Measurements from ENCODE around the gene C17orf107.

C17orf107 gene

DNA sequence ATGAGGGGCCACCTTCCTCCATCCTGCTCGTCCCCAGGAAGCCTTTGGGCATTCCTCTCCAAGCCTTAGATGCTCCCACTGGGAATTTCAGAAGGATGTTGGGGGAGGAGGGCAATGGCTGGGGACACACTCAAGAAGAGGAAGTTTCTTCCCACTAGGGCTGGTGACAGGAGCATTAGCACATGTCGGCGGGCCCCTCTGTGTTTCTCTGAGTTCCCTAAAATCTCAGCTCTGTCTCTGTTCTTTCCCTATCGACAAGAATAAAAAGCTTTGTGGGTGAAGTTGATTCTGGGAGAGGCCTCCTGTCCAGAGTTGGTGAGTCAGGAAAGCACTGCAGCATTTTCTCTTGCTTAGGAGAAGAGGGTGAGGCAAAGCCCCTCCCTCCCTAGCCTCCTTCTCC is 19.7 kb upstream of the C17orf107 start:
- DNase-seq: no peak

GRCh38 chr17:4880857-4881256 is 18.5 kb upstream of the C17orf107 start:
- DNase-seq: no peak

DNA sequence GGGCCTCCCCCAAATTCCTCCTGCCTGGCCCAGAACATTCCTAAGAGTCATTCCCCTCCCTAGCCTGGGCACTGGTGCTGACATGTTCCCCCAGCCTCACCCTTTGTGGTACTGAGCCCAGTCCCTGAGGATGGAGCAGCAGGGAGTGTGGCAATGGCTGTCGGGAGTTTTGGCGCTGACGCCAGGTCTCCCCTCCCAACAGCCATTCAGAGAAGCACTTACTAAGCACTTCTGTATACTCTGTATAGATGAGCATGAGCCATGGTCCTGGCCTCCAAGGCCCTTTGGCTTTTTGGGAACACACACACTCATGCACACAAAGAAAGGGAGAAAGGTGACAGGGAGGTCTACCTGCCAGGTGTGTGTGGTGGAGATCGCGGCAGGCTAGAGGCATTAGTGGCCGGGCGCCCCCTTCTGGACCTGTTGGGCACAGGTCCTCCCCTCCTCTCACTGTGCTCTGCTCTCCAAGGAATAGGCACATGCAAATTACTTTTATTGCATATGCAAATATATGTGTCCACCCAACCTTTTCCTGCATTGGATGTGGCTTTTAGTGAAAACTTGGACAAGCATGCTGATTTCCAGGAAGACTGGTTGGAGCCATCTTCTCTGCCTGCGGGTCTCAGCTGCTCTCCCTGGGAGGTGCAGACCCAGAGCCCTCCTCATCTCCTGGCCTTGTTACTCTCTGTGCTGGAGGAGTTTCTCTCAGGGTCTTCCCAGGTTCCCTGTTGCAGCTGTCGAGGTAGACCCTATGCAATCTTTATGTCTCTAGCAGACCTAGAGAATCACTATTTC is 17.4 kb upstream of the C17orf107 start:
- peak; percentile 81 for DNase-seq

- DNase-seq: no peak
These were observed 14.8 kb upstream of the C17orf107 start for GRCh38 chr17:4884489-4884888.

GRCh38 chr17:4886830-4887229 is 12.5 kb upstream of the C17orf107 start:
- DNase-seq: no peak

DNA sequence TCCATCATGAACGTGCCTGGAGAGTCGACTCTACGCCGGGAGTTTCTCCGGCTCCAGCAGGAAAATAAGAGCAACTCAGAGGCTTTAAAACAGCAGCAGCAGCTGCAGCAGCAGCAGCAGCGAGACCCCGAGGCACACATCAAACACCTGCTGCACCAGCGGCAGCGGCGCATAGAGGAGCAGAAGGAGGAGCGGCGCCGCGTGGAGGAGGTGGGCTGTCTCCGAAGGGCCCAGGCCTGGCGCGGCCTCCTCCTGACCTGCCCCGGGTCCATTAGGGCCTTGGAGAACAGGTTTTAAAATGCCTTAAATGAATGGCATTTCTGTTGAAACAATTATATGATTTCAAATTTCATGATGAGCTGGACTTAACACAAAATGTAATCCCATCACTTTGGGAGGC is 11.8 kb upstream of the C17orf107 start:
- no peak for DNase-seq

- no peak for DNase-seq
These were observed 7.6 kb upstream of the C17orf107 start for GRCh38 chr17:4891411-4892410.

DNA sequence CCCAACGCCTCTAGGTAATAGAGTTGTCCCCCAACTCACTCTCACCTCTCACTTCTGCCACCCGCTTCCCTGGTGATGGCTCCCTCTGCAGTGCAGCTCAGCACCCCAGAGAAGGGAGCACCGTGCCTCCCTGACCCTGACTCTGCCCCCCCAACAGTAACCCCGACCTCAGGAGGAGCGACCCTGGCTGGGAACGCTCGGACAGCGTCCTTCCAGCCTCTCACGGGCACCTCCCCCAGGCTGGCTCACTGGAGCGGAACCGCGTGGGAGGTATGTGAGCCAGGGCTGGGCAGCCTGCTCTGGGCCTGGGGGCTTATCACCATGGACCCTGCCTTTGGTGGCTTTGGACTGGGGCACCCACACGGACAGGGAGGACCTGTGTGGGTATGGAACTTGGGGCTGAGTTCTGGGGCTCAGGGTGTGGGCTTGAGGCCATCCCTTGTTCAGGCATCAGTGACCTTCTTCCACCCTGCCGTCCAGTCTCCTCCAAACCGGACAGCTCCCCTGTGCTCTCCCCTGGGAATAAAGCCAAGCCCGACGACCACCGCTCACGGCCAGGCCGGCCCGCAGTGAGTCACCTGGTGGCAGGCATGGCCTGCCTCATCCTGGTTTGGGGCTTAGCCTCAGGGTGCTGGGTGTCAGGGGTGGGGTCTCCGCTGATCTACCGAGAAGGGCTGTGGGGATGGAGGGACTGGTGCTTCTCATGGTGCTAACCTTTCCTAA is 6.7 kb upstream of the C17orf107 start:
- DNase-seq: no peak

DNA sequence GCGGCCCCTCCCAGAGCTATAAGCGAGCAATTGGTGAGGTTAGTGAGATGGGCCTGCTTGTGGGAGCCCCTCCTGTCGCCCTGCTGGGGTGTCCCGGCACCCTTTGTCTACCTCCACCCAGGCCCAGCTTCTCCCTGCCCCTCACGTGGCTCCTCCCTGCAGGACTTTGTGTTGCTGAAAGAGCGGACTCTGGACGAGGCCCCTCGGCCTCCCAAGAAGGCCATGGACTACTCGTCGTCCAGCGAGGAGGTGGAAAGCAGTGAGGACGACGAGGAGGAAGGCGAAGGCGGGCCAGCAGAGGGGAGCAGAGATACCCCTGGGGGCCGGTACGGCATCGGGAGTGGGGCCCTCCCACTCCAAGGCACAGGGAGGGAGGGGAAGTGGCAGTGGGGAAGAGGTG is 6.1 kb upstream of the C17orf107 start:
- DNase-seq: no peak

GRCh38 chr17:4893721-4894560 is 5.4 kb upstream of the C17orf107 start:
- DNase-seq: no peak

DNA sequence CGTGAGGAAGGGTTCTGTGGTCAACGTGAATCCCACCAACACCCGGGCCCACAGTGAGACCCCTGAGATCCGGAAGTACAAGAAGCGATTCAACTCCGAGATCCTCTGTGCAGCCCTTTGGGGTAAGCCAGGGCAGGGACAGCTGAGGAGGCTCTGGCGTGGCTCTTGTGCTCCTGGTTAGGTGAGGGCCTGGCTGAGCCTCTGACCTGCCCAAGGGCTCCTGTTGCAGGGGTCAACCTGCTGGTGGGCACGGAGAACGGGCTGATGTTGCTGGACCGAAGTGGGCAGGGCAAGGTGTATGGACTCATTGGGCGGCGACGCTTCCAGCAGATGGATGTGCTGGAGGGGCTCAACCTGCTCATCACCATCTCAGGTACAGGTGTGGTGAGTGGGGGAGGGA is 4.2 kb upstream of the C17orf107 start:
- DNase-seq: no peak

- DNase-seq: no peak
These were observed 3.5 kb upstream of the C17orf107 start for GRCh38 chr17:4895657-4896331.

DNA sequence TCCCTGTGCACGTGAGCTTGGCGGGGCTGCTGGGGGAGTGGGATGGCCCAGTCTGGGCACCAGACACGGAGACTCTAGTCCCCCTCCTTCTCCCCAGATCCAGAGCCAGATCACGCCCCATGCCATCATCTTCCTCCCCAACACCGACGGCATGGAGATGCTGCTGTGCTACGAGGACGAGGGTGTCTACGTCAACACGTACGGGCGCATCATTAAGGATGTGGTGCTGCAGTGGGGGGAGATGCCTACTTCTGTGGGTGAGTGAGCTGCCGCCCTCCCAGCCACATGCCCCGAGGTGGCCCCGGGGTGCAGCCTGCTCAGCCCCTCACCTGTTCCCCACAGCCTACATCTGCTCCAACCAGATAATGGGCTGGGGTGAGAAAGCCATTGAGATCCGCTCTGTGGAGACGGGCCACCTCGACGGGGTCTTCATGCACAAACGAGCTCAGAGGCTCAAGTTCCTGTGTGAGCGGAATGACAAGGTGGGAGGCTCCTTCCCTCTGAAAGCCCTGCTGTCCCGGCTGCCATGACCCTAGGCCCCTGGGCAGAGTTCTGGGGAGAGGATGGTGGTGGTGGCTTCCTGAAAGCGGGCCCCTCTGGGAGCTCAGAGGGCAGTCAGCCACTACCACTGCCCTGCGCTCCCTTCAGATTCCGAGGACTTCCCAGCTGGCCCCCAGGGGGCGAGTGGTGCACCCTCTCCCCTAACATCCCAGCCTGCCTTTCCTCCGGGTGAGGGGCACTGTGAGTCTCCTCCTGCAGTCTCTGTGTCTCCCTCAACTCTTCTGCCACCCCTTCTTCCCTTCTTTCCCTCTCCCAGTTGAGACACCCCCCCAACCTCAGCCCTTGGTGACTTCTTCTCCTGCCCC is 2.8 kb upstream of the C17orf107 start:
- DNase-seq: no peak

GRCh38 chr17:4897198-4897687 is 2.1 kb upstream of the C17orf107 start:
- DNase-seq: no peak

DNA sequence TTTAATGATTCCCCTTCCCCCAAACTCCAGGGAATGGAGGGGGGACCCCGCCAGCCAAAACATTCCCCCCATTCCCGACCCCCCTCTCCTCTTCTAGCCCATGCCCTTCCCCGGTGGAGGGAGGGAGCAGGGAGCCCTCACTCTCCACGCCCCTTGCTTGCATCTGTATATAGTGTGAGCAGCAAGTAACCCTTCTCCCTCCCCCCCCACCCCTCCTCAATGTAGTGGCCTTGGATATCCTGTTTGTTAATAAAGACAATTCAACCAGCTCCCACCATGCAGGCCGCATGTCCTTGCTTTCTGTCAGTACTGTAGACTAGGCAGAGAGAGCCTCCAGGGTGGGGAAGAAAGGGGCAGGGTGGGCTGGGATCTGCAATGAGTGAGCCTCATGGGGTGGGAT is 1.6 kb upstream of the C17orf107 start:
- no peak for DNase-seq

DNA sequence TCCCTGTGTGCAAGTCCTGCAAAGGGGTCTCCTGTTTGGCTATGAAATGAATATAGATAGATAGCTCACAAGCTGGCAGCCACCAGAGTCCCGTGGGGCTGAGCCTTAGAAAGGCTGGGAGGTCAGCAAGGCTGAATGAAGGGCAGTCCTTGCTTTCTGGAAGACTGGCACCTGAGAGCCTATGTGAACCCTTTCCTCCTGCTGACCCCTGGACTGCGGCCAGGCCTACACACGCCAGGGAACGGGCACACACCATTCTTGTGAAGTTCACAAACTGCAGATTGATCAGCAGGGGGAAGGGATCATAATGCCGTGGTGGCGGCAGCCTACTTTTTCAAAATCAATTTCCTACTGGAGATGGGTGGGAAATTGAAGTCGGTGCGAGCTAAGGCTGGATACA is 985 bp upstream of the C17orf107 start:
- DNase-seq: no peak

DNA sequence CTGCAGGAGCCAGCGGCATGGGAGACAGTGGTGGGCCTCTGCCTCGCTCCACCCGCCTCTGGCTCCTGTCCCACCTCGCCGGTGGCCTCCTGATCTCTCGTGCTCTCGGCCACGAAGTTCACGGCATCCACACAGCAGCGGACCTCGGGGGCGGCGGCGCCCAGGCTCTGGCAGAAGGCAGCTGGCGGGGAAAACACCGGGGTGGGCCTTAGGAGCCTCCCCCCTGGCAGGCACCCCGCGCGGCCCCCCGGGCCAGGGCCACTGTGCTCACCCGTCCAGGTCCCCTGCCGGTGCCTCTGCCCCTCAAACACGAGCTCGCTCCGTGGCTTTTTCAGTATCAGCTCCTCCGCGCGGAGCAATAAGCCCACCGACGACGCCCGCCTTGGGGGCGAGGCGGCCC is 409 bp upstream of the C17orf107 start:
- DNase-seq: no peak

DNA sequence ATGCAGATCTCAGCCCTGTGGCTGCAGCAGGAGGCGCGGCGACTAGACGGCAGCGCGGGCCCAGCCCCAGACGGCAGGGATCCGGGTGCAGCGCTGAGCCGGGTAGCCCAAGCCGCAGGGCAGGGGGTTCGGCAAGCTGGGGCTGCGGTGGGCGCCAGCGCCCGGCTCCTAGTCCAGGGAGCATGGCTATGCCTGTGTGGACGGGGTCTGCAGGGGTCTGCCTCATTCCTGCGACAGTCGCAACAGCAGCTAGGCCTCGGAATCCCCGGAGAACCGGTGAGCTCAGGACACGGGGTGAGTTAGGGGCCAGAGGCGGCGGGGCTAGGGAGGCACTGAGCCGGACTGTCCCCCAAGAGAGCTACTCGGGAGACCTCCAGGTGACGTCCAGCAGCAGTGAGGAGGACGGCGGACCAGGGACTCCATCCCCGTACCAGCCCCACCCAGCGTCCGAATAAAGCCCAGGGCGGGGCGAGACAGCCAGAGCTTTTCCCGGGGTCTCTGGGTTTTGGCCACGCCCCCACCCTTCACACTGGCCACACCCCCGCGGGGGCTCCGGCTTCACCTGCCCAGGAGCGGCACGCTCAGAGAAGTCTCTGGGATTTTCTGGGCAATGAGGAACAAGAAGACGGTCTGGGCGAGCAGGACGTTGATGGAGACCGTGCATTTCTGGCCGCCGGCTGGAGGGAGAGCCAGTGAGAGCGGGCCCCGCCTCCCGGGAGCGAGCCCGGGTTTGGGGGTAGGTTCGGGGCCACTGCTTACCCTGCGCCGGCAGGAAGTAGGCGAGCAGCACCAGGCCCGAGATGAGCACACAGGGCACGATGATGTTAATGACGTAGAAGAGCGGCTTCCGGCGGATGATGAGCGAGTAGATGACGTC is 1.1 kb downstream of the C17orf107 start:
- no peak for DNase-seq

DNA sequence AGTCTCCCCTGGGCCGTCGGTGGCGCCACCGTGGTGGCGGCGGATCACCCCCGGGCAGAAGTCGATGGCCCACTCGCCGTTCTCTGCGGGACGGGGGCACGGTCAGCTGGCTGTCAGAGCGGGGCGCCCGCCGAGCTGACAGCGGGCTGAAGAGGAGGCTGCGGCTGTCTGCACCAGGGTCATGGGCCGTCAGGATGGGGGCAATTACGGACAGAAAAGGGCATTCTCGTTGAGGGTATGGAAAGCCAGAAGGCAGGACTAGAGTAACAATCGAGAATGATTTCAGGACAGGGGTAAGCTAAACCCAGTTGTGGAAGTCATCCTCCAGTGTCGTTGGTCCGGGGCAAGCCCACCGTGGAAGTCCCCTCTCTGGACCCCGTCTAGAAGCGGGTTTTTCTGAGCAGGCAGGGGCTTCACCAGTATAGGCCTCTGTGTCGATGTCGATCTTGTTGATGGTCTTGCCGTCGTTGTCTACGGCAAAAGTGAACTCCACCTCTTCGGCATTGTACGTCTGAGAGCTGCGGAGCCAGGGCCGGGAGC is 1.8 kb downstream of the C17orf107 start:
- DNase-seq: no peak
